ENCODE measurements around the gene HMGN2.
A peak's percentile ranks its signal among the peaks of the same experiment; 100 is the strongest.

HMGN2 gene

GRCh38 chr1:26472320-26472900, at the start of gene HMGN2:
Gene HMGN2, plus strand, starts transcription at chr1:26472440. Its CDS starts 173 bp downstream, at chr1:26472613.
- peak; percentile 96 for DNase-seq

- DNase-seq = no peak
Measured at GRCh38 chr1:26429721-26430120, 42.5 kb upstream of the HMGN2 start.

DNA sequence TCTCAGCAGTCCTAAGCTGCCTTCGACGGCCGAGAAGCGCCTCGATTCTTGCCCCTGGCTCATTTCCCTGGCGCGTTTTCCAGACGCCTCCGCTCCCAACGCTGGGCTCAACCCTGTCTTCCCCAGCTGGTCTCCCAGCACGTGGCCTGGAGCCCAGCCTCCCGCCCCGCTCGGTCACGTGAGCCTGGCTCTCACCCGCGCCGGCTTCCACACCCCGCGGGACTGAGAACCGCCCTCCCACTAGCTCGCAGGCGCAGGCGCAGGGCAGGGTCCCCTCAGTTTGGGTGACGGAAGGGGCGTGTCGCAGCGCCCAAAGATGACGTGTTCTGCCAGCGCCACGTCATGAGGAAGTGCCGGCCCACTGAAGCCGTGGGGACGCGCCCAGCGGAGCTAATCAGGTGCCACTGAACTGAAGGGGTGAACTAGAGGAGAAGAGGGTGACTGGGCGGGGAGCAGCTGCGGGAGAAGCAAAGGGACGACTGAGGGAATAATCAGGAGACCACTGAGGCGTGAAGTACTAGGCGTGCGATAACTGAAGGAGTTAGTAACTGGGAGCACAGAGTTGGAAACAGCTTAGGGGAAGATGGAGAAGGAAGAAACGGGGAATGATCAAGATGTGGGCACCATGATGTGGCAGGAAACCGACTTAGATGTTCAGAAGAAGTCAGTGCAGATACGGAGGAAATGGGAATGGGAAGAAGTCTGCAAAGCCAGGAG, 40.1 kb upstream of the HMGN2 start, which contains the start of gene DHDDS:
Gene DHDDS (plus strand): TSS at position 343 of the 717 bp plus-strand sequence. CDS start 625 bp downstream, outside the sequence.
- peak; percentile 99 to 100 for DNase-seq

GRCh38 chr1:26432793-26433192, 39.4 kb upstream of the HMGN2 start:
- no peak for DNase-seq

- DNase-seq = no peak
Measured at GRCh38 chr1:26434161-26434752, 38.0 kb upstream of the HMGN2 start.

GRCh38 chr1:26438041-26438440, 34.2 kb upstream of the HMGN2 start:
- no peak for DNase-seq

- DNase-seq = no peak
Measured at GRCh38 chr1:26440259-26440658, 32.0 kb upstream of the HMGN2 start.

DNA sequence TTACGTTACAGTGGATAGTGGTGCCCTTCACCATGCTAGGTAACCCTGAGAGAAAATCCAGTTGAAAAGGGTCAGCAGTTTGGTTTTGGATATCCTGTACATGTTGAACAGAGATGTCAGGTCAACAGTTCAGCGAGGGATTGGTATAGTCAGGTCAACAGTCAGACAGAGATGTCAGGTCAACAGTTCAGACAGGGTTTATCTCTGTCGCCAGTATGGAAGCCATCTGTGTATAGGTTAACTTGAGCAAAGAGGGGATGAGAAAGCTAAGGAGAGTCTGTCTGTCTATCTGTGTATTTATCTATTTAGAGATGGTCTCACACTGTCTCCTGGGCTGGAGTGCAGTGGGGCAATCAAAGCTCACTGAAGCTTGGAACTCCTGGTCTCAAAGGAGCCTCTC, 22.4 kb upstream of the HMGN2 start:
- DNase-seq = no peak

DNA sequence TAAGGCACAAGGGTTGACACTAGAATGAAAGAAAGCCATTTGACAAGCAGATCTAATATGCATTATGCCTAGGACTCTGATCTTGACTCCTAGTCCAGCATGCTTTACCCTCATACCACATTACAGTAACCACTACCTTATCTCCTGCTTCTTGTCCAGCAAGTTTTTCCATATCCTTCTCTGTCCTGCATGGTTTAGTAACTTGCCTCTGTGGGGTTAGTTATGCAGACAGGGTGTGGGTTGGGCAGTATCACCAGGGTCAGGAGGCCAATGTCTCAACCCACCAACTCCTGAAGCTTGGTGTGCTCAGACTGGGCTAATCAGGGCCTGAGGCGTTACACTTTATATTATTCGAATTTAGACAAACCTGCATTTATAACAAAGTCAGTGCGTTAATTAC, 21.3 kb upstream of the HMGN2 start:
- DNase-seq = no peak

DNA sequence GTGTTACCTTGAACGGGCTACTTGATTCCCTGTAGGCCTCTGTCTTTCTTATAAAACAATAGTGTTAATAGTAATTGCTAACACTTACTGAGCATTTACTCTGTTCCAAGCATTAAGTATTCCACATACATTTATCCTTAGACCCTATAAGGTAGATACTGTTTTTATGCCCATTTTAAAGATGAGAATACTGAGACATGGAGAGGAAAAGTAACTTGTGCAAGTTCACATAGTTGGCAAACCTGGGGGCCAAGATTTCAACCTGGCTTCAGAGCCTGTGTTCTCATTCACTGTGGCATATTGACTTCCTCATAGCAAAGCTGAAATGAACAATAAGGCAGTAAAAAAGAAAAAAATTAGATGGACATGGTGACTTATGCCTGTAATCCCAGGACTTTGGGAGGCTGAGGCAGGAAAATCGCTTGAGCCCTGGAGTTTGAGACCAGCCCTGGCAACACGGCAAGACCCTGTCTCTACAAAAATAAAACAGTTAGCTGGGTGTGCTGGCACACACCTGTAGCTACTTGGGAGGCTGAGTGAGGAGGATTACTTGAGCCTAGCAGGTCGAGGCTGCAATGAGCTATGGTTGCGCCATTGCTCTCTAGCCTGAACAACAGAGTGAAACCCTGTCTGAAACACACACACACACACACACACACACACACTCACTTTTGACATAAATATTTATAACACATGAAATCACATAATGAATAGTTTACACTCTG, 19.6 kb upstream of the HMGN2 start:
- DNase-seq = no peak

- DNase-seq = no peak
Measured at GRCh38 chr1:26459148-26459547, 13.1 kb upstream of the HMGN2 start.

- DNase-seq = no peak
Measured at GRCh38 chr1:26459573-26460031, 12.6 kb upstream of the HMGN2 start.

DNA sequence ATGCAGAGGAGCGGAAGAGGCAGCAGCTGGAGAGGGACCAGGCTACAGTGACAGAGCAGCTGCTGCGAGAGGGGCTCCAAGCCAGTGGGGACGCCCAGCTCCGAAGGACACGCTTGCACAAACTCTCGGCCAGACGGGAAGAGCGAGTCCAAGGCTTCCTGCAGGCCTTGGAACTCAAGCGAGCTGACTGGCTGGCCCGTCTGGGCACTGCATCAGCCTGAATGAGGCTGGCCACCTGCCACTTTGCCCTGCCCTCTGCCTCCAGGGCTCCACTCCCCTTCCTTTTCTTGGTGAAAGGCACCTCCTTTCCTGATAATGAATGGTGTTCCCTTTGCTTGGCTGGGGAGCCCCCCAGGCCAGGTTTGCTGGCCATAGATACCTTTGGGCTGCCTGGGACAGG, 3.3 kb upstream of the HMGN2 start:
- DNase-seq = peak; percentile 67 to 96

DNA sequence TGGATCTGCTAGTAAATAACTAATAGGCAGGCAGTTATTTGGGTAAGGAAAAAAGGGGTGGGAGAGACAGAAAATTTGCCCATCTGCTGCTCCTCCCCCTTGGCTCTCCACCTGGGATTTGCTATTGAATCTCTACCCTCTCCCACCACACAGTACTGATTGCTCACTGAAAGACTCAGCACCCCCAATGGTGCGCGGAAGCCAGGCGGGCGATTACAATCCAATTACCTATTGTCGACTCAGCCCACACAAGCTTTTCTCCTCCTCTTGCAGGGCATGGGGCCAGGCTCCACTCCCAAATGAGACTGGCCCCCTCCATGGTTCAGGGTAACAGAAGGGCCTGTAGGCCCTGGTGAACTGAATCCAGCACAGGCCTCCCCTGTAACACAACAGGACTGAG, 2.7 kb upstream of the HMGN2 start:
- peak; percentile 69 to 95 for DNase-seq

DNA sequence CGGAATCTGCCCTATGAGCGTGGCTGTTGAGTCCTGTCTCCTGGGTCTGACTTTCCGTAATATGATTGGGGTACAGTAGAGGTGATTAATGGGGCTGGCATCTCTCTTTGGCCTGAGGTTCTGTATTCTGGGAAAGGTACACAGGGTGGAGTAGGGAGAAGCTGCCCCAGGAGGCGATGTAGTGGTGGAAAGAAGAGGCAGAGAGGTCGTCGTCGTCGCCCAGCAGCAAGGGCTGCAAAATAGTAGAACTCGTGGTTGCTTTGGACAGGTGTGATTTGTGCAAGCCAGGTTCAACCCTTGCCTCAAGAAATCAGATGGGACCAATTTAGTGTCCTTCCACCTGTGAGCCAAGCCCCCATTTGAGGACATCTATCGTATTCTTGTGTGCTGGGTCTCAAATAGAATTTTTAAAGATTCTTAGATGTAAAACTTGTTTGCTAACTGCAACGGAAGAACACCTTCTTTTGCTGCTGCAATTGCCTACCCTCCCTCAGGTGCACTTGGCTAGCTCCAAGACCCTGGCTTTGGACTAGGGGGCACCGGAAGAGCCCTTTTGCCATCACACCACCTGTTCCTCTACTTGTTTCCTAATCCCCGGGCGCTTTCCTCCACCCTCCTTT, 1.3 kb upstream of the HMGN2 start:
- no peak for DNase-seq

DNA sequence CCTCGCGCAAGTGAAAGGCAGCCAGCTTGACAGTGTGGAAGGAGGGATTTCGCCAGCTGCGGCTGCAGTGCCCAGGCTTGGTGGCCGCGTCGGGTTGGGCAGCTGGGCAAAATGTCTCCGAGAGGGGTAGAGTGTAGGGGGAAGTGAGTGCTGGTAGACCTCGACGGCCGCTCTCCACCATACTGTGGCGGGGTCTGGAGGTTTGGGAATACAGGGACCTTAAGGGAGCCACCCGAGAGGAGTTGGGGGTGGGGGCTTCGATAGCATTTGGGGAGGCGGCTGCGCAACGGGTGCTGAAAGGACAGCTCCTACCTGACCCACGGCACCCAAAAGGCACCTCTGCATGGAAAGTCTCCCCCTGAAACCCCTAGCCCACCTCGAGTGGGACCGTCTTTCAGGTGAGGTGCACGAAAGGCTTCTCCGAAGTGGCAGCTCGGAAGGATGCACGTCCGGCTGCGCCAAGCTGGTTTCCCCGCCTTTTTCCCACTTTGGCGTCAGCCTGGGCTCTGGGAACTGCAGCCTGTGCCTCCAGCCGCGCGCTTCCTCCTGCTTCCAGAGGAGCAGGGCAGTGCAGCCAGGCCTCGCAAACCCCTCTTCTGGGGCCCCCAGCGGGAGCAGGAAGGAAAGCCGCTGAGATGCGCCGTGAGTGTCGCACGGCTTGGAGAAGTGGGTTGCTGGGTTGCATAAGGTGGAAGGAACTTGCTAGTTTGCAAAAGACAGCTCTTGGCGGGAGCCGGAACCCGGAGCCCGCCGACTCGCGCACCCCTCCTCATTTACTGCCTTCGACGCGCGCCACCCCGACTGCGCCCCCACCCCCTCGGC, 531 bp upstream of the HMGN2 start:
- DNase-seq = peak; percentile 87 to 93

DNA sequence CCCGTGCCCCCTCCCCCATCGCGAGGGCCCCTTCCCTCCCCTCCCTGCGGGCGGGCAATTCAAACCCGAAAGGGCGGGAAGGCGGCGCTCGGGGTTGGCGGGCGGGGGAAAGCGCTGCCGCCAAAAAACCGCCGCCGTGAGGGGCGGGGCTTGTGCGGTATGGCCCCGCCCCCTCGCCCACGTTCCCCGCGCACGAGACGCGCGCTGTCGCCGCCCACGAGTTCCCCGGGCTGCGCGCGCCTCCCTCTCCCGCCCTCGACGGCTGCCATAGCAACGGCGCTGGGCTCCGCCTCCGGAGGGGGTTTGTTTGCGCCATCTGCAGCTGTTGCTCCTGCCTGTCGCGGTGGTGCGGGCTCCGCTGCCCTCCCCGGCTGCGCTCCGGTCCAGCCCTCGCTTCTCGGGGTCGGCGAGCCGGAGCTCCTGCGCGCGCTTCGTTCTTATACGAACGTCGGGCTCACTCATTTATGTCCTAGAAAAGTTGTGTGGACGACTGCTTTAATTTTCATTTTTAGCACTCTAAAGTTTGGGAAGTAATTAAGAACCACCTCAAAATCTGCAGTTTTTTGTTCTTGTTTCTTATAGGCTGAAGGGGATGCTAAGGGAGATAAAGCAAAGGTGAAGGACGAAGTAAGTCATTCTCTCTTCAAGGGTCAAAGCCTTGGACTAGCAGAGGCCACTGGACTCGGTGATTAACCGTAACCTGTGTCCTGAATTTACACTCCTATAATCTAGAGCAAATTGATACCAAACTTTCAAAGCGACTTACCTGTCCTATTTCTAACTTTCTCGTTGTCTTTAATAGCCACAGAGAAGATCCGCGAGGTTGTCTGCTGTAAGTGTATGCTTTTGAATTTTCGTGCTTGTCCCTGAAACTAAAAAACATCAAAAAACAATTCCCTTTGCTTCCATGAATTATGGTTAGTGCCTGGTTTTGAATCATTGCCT, 933 bp downstream of the HMGN2 start:
- DNase-seq = peak; percentile 91 to 99

GRCh38 chr1:26474818-26475217, 2.6 kb downstream of the HMGN2 start:
- DNase-seq = no peak

- DNase-seq = no peak
Measured at GRCh38 chr1:26475989-26476388, 3.7 kb downstream of the HMGN2 start.

- DNase-seq = no peak
Measured at GRCh38 chr1:26476958-26477357, 4.7 kb downstream of the HMGN2 start.

Measured in NCI-H446 (cell line).